Astrocyte of the spinal cord (primary cell): ENCODE results near the gene IFI30.

Experiments
- DNase-seq: peaks from one replicate; pipeline ENCODE4 v3.0.0; 2011; ENCODE audit warnings: low read depth, low spot score
- H3K4me3 ChIP-seq: 2 replicates; pipeline ENCODE4 v1.5.1; 2011; ENCODE audit warnings: low read depth, mild to moderate bottlenecking, low read length, moderate library complexity
- CTCF ChIP-seq: IDR thresholded peaks from 2 replicates; pipeline ENCODE4 v1.5.1; 2012; ENCODE audit warnings: low read depth, mild to moderate bottlenecking, low read length, inconsistent platforms
- in situ Hi-C: cut with HindIII; loops from 2 replicates; pipeline ENCODE4 v1.10.0; 2017; ENCODE audit warnings: low sequenced_read_pairs

Gene IFI30

GRCh38 chr19:18143902-18144301 is 29.7 kb upstream of the IFI30 start:
- no peak for TF ChIP-seq CTCF
- in situ Hi-C loops, result no loop called here
- no peak for DNase-seq
- no peak overlapping the region for H3K4me3 ChIP-seq

GRCh38 chr19:18144361-18144760 is 29.3 kb upstream of the IFI30 start:
- no peak overlapping the region for H3K4me3 ChIP-seq
- DNase-seq, result no peak
- in situ Hi-C loops, result no loop called here
- no peak for TF ChIP-seq CTCF

- in situ Hi-C loops, result no loop called here
- no peak for TF ChIP-seq CTCF
- no peak overlapping the region for H3K4me3 ChIP-seq
- no peak for DNase-seq
Observed at GRCh38 chr19:18144906-18145305, 28.7 kb upstream of the IFI30 start.

- no peak for TF ChIP-seq CTCF
- DNase-seq, result no peak
- in situ Hi-C loops, result no loop called here
- H3K4me3 ChIP-seq, result no peak overlapping the region
Observed at GRCh38 chr19:18145391-18145999, 28.1 kb upstream of the IFI30 start.

- no peak overlapping the region for H3K4me3 ChIP-seq
- in situ Hi-C loops, result no loop called here
- no peak for TF ChIP-seq CTCF
- no peak for DNase-seq
Observed at GRCh38 chr19:18147396-18147795, 26.2 kb upstream of the IFI30 start.

- in situ Hi-C loops, result no loop called here
- no peak overlapping the region for H3K4me3 ChIP-seq
- no peak for TF ChIP-seq CTCF
- no peak for DNase-seq
Observed at GRCh38 chr19:18149596-18149975, 24.0 kb upstream of the IFI30 start.
